CD4-positive, alpha-beta memory T cell (primary cell): ENCODE data around the gene FANCB. TPM values are rescaled to one million over a fixed set of nuclear protein-coding genes. Genes with fewer than 3 reads are reported as not detected.
A peak's percentile ranks its signal among the peaks of the same experiment; 100 is the strongest.

Experiments
- CTCF ChIA-PET: fragments of 350-600 bp; sonication (Branson Sonifier 250); formaldehyde crosslinking; loops from one replicate; lab custom pipeline; 2021; ENCODE audit warnings: inconsistent platforms; ENCODE audit not compliant: partially characterized antibody; lab: Charles Lee
- POLR2A ChIA-PET: fragments of 350-600 bp; sonication (Branson Sonifier 250); formaldehyde crosslinking; loops from one replicate; lab custom pipeline; 2021; ENCODE audit not compliant: partially characterized antibody; lab: Charles Lee
- DNase-seq, 5 donors: peaks; one replicate each; pipeline versions ENCODE4 v3.0.0 to v3.0.0-alpha.2; 2020 to 2022; ENCODE audit warnings: mixed read lengths in 1 of 5
- H3K27ac ChIP-seq: one replicate; pipeline ENCODE4 v1.7.0; 2013; ENCODE audit warnings: low read depth, low read length
- H3K27me3 ChIP-seq: 2 replicates; pipeline ENCODE4 v1.7.0; 2013; ENCODE audit warnings: mild to moderate bottlenecking, low read length, moderate library complexity; ENCODE audit not compliant: insufficient read depth
- H3K36me3 ChIP-seq: 2 replicates; pipeline ENCODE4 v1.7.0; 2013; ENCODE audit warnings: mild to moderate bottlenecking, low read length, moderate library complexity; ENCODE audit not compliant: insufficient read depth
- H3K4me1 ChIP-seq: 2 replicates; pipeline ENCODE4 v1.7.0; 2013; ENCODE audit warnings: mild to moderate bottlenecking, low read length, moderate library complexity; ENCODE audit not compliant: insufficient read depth
- H3K4me3 ChIP-seq, 2 donors: one replicate each; pipeline ENCODE4 v1.7.0; 2013; ENCODE audit warnings: low read length in 2 of 2, mild to moderate bottlenecking in 1 of 2
- H3K9me3 ChIP-seq, 2 donors: one replicate each; pipeline ENCODE4 v1.7.0; 2013; ENCODE audit warnings: low read length in 2 of 2, control low read depth in 1 of 2; ENCODE audit not compliant: control insufficient read depth in 1 of 2
- H3K27ac Mint-ChIP-seq, 7 donors: one replicate each; pipeline ENCODE4 v1.8.0; 2020 to 2021; ENCODE audit warnings: mixed read lengths in 7 of 7, mild to moderate bottlenecking in 6 of 7, inconsistent platforms in 3 of 7, moderate library complexity in 3 of 7
- H3K27me3 Mint-ChIP-seq, 2 donors: one replicate each; pipeline ENCODE4 v1.8.0; 2020 to 2021; ENCODE audit warnings: mixed read lengths in 2 of 2
- H3K36me3 Mint-ChIP-seq, 2 donors: one replicate each; pipeline ENCODE4 v1.8.0; 2020 to 2021; ENCODE audit warnings: mixed read lengths in 2 of 2, inconsistent platforms in 1 of 2, mild to moderate bottlenecking in 1 of 2
- H3K4me1 Mint-ChIP-seq, 4 donors: one replicate each; pipeline ENCODE4 v1.8.0; 2020 to 2021; ENCODE audit warnings: mixed read lengths in 4 of 4, mild to moderate bottlenecking in 1 of 4
- H3K4me3 Mint-ChIP-seq, 8 donors: one replicate each; pipeline ENCODE4 v1.8.0; 2020 to 2021; ENCODE audit warnings: mixed read lengths in 8 of 8, mild to moderate bottlenecking in 7 of 8, moderate library complexity in 6 of 8, inconsistent platforms in 3 of 8
- H3K9me3 Mint-ChIP-seq, 8 donors: one replicate each; pipeline ENCODE4 v1.8.0; 2020 to 2021; ENCODE audit warnings: mixed read lengths in 8 of 8, mild to moderate bottlenecking in 5 of 8, inconsistent platforms in 3 of 8, moderate library complexity in 1 of 8
- intact Hi-C: fragments of 100-400 bp; cut with micrococcal nuclease; formaldehyde crosslinking; loops from one replicate; pipeline ENCODE4 v1.15.1; 2023
- polyA plus RNA-seq, 2 donors: library from polyadenylated mRNA; unstranded; fragments of 300-500 nt; fragmentation: Illumina TruSeq; gene quantifications; one replicate each; pipeline ENCODE4 v1.2.3, GENCODE V29; 2021
- total RNA-seq, 2 experiments: library from RNA; stranded (reverse); gene quantifications; one replicate each; pipeline ENCODE4 v1.2.3, GENCODE V29; 2021

FANCB gene
- total and polyA plus RNA-seq, 4 experiments from 2014 or later, result 2.3 to 4.8 (median 3.6) TPM

- intact Hi-C loops, result no loop called here
- no peaks in the 10 kb centered on the region for H3K27me3 ChIP-seq
- Mint-ChIP-seq H3K4me1 (no peaks in the 10 kb centered on the region), H3K9me3 (peaks cover 0 to 20% (median 10%) of the 10 kb centered on the region in 8 donors), H3K27me3 (no peaks in the 10 kb centered on the region), H3K4me3 (no peak overlapping the region), H3K27ac (no peak overlapping the region), H3K36me3 (peaks cover 22 to 28% of the 10 kb centered on the region in 2 donors)
- H3K36me3 ChIP-seq, result no peaks in the 10 kb centered on the region
- ChIA-PET POLR2A (no interaction called here), CTCF (no interaction called here)
- no peak overlapping the region for H3K27ac ChIP-seq
- H3K4me1 ChIP-seq, result no peaks in the 10 kb centered on the region
- H3K4me3 ChIP-seq, result no peak overlapping the region
- no peak for DNase-seq
- H3K9me3 ChIP-seq, result no peaks in the 10 kb centered on the region
These were observed 31.0 kb upstream of the FANCB start for GRCh38 chrX:14903891-14904290.

DNA sequence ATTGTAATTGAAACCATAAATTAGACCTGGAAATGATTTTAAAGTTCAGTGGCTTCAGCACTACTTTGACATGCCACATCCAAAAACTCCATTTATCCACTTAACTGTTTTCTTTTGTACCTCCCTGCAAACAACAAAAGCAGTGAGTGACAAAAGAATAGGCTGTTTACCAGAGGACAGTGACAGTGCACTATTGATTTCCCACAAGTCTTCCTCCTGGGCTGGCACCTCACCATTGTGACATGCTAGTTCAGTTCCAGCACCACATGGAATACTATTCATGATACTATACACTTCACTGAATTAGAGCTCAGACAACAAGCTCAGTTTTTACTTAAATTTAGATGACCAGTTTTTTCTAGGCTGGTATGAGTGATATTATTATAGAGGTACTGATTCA lies 29.7 kb upstream of the FANCB start:
- Histone ChIP-seq H3K27me3 (no peaks in the 10 kb centered on the region), H3K27ac (no peak overlapping the region), H3K9me3 (no peaks in the 10 kb centered on the region), H3K4me1 (no peaks in the 10 kb centered on the region), H3K4me3 (no peak overlapping the region), H3K36me3 (no peaks in the 10 kb centered on the region)
- H3K36me3 Mint-ChIP-seq, result peaks cover 27 to 28% of the 10 kb centered on the region in 2 donors
- no peak for DNase-seq
- H3K27me3 Mint-ChIP-seq, result no peaks in the 10 kb centered on the region
- ChIA-PET CTCF (no interaction called here), POLR2A (no interaction called here)
- no peak overlapping the region for H3K27ac Mint-ChIP-seq
- peaks cover 0 to 20% (median 10%) of the 10 kb centered on the region in 8 donors for H3K9me3 Mint-ChIP-seq
- no peaks in the 10 kb centered on the region for H3K4me1 Mint-ChIP-seq
- no peak overlapping the region for H3K4me3 Mint-ChIP-seq
- intact Hi-C loops, result no loop called here

DNA sequence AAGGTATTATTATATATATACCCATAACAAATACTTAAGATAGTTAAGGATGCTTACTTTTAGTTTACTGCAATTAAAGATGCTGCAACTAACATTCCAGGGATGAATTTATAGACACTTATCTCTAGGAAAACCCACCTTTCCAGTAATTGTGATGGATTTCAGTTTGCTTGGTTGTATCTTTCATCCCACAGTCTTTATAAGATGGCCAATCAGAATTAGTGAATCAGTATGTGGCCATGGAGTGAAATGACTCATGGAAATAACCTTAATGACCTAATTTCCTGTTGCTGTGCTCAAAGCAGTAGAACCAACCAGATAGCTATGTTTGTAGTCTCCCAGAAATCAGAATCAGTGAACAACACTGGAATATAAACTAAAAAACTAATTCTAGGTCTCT lies 26.7 kb upstream of the FANCB start:
- no peaks in the 10 kb centered on the region for H3K27me3 ChIP-seq
- H3K4me3 Mint-ChIP-seq, result no peak overlapping the region
- DNase-seq, result no peak
- ChIA-PET CTCF (no interaction called here), POLR2A (no interaction called here)
- H3K9me3 Mint-ChIP-seq, result peaks cover 0 to 12% (median 6%) of the 10 kb centered on the region in 8 donors
- peaks cover 19 to 36% of the 10 kb centered on the region in 2 donors for H3K36me3 Mint-ChIP-seq
- no peak overlapping the region for H3K4me3 ChIP-seq
- no peak overlapping the region for H3K27ac ChIP-seq
- H3K4me1 ChIP-seq, result no peaks in the 10 kb centered on the region
- intact Hi-C loops, result no loop called here
- H3K36me3 ChIP-seq, result no peaks in the 10 kb centered on the region
- peak overlapping the region in 1 of 7 donors; percentile 73 for H3K27ac Mint-ChIP-seq
- H3K9me3 ChIP-seq, result no peaks in the 10 kb centered on the region
- no peaks in the 10 kb centered on the region for H3K4me1 Mint-ChIP-seq
- no peaks in the 10 kb centered on the region for H3K27me3 Mint-ChIP-seq

- Histone ChIP-seq H3K36me3 (no peaks in the 10 kb centered on the region), H3K27me3 (no peaks in the 10 kb centered on the region), H3K27ac (no peak overlapping the region), H3K4me3 (no peak overlapping the region), H3K9me3 (no peaks in the 10 kb centered on the region), H3K4me1 (no peaks in the 10 kb centered on the region)
- no peak overlapping the region for H3K4me3 Mint-ChIP-seq
- H3K36me3 Mint-ChIP-seq, result peaks cover 5 to 23% of the 10 kb centered on the region in 2 donors
- peaks cover 0 to under 1% (median 0%) of the 10 kb centered on the region in 8 donors for H3K9me3 Mint-ChIP-seq
- intact Hi-C loops, result no loop called here
- H3K4me1 Mint-ChIP-seq, result no peaks in the 10 kb centered on the region
- ChIA-PET POLR2A (no interaction called here), CTCF (no interaction called here)
- H3K27me3 Mint-ChIP-seq, result no peaks in the 10 kb centered on the region
- no peak overlapping the region for H3K27ac Mint-ChIP-seq
- DNase-seq, result no peak
These were observed 24.2 kb upstream of the FANCB start for GRCh38 chrX:14897042-14897441.

- Mint-ChIP-seq H3K4me3 (no peak overlapping the region), H3K27me3 (no peaks in the 10 kb centered on the region), H3K9me3 (no peaks in the 10 kb centered on the region), H3K4me1 (no peaks in the 10 kb centered on the region), H3K36me3 (peaks cover 1 to 23% of the 10 kb centered on the region in 2 donors), H3K27ac (peak overlapping the region in 1 of 7 donors; percentile 10)
- ChIA-PET POLR2A (no interaction called here), CTCF (no interaction called here)
- intact Hi-C loops, result no loop called here
- H3K4me1 ChIP-seq, result no peaks in the 10 kb centered on the region
- DNase-seq, result no peak
- H3K27me3 ChIP-seq, result no peaks in the 10 kb centered on the region
- no peaks in the 10 kb centered on the region for H3K36me3 ChIP-seq
- no peak overlapping the region for H3K27ac ChIP-seq
- no peak overlapping the region for H3K4me3 ChIP-seq
- H3K9me3 ChIP-seq, result no peaks in the 10 kb centered on the region
These were observed 23.4 kb upstream of the FANCB start for GRCh38 chrX:14896273-14896672.

- H3K4me1 ChIP-seq, result no peaks in the 10 kb centered on the region
- DNase-seq, result no peak
- POLR2A ChIA-PET, result no interaction called here
- no peaks in the 10 kb centered on the region for H3K27me3 ChIP-seq
- Mint-ChIP-seq H3K27ac (no peak overlapping the region), H3K27me3 (no peaks in the 10 kb centered on the region), H3K4me3 (no peak overlapping the region), H3K36me3 (peaks cover 0 to 2% of the 10 kb centered on the region in 2 donors), H3K4me1 (peaks cover 0 to 4% (median 2%) of the 10 kb centered on the region in 4 donors), H3K9me3 (peaks cover 0 to 4% (median 0%) of the 10 kb centered on the region in 8 donors)
- intact Hi-C loops, result no loop called here
- CTCF ChIA-PET, result no interaction called here
- no peak overlapping the region for H3K27ac ChIP-seq
- H3K4me3 ChIP-seq, result no peak overlapping the region
- H3K36me3 ChIP-seq, result no peaks in the 10 kb centered on the region
- no peaks in the 10 kb centered on the region for H3K9me3 ChIP-seq
These were observed 13.4 kb upstream of the FANCB start for GRCh38 chrX:14886252-14886651.

- no peak overlapping the region for H3K27ac Mint-ChIP-seq
- H3K9me3 ChIP-seq, result no peaks in the 10 kb centered on the region
These were observed 11.8 kb upstream of the FANCB start for GRCh38 chrX:14884714-14885113.

DNA sequence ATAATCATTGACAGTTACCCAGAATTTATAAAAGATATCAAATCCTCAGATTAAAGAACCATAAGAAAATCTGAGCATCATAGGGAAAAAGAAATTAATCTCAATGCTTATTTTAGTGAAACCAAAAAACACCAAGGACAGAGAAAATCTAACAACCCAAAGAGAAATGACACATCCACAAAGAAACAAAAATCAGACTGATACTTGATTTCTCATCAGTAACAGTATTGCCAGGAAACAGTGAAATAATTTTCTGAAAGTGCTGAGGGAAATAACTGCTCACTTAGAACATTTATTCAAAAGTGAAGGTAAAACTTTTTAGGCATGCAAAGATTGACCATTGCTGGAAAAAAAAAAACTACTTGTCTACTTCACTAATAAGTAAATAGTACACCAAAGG lies 11.0 kb upstream of the FANCB start:
- Mint-ChIP-seq H3K9me3 (peaks cover 0 to 4% (median 0%) of the 10 kb centered on the region in 8 donors), H3K27ac (no peak overlapping the region), H3K4me3 (no peak overlapping the region), H3K4me1 (peaks cover 0 to 6% (median under 1%) of the 10 kb centered on the region in 4 donors), H3K36me3 (peaks cover 0 to 2% of the 10 kb centered on the region in 2 donors), H3K27me3 (no peaks in the 10 kb centered on the region)
- intact Hi-C loops, result no loop called here
- Histone ChIP-seq H3K36me3 (no peaks in the 10 kb centered on the region), H3K4me3 (no peak overlapping the region), H3K4me1 (no peaks in the 10 kb centered on the region), H3K27me3 (no peaks in the 10 kb centered on the region), H3K9me3 (no peaks in the 10 kb centered on the region), H3K27ac (no peak overlapping the region)
- ChIA-PET CTCF (no interaction called here), POLR2A (no interaction called here)
- no peak for DNase-seq

More at GRCh38 chrX:14884714-14885113, 11.8 kb upstream of the FANCB start:
- intact Hi-C loops, result no loop called here
- no peak overlapping the region for H3K4me3 Mint-ChIP-seq
- H3K36me3 ChIP-seq, result no peaks in the 10 kb centered on the region
- CTCF ChIA-PET, result no interaction called here
- H3K4me1 ChIP-seq, result no peaks in the 10 kb centered on the region
- H3K27ac ChIP-seq, result no peak overlapping the region
- H3K36me3 Mint-ChIP-seq, result peaks cover 0 to 2% of the 10 kb centered on the region in 2 donors
- peaks cover 0 to 4% (median 2%) of the 10 kb centered on the region in 4 donors for H3K4me1 Mint-ChIP-seq
- no peak for DNase-seq
- H3K27me3 ChIP-seq, result no peaks in the 10 kb centered on the region
- POLR2A ChIA-PET, result no interaction called here
- H3K9me3 Mint-ChIP-seq, result peaks cover 0 to 4% (median 0%) of the 10 kb centered on the region in 8 donors
- no peaks in the 10 kb centered on the region for H3K27me3 Mint-ChIP-seq
- H3K4me3 ChIP-seq, result no peak overlapping the region
